Stimulated activated naive B cell treated with anti-CD40 and anti-IgM and Interleukin-4, amounts not matched to agents 10 μg/mL and 1 μg/mL and 100 μg/mL, for 72 hours (primary cell): ENCODE results near the gene RBM26.

Experiments
- ATAC-seq, 2 donors: fragments of 150-1000 bp; cut with Tn5 transposase; replicated peaks; 2 replicates each; pipeline ENCODE4 v1.10.0; 2021; ENCODE audit warnings: moderate library complexity in 1 of 2
- DNase-seq: peaks from one replicate; pipeline ENCODE4 v3.0.0; 2021
- H3K27ac Mint-ChIP-seq: one replicate; pipeline ENCODE4 v1.8.0; 2022; ENCODE audit warnings: mild to moderate bottlenecking, mixed read lengths
- H3K27me3 Mint-ChIP-seq, 2 donors: one replicate each; pipeline ENCODE4 v1.8.0; 2022; ENCODE audit warnings: mixed read lengths in 2 of 2
- H3K36me3 Mint-ChIP-seq, 2 donors: one replicate each; pipeline ENCODE4 v1.8.0; 2022; ENCODE audit warnings: mixed read lengths in 2 of 2, mild to moderate bottlenecking in 1 of 2
- H3K4me1 Mint-ChIP-seq, 2 donors: one replicate each; pipeline ENCODE4 v1.8.0; 2022; ENCODE audit warnings: mixed read lengths in 2 of 2, mild to moderate bottlenecking in 1 of 2
- H3K4me3 Mint-ChIP-seq, 2 donors: one replicate each; pipeline ENCODE4 v1.8.0; 2022; ENCODE audit warnings: mild to moderate bottlenecking in 2 of 2, mixed read lengths in 2 of 2, moderate library complexity in 1 of 2
- H3K9me3 Mint-ChIP-seq, 2 donors: one replicate each; pipeline ENCODE4 v1.8.0; 2022; ENCODE audit warnings: mixed read lengths in 2 of 2, mild to moderate bottlenecking in 1 of 2

Gene RBM26

DNA sequence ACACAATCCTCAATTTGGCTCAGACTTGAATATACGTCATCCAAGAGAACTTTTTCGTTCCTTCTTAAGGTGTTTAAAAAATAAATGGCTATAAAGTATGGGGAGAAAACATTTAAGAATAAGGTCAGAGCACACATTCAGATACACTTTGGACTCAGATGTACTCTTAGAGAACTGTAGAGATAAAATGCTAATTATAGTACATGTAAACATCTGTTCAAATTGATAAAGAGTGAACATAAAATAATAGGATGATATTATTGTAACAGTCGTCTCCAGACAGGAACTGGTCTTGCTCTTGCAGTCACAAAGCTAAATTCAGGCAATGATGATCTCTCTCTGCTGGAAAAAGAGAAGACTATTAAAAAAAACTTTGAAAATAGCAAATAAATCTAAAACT lies 91.4 kb downstream of the RBM26 start:
- Mint-ChIP-seq H3K4me1 (no peaks in the 10 kb centered on the region), H3K36me3 (peaks cover 10 to 18% of the 10 kb centered on the region in 2 donors), H3K27me3 (no peaks in the 10 kb centered on the region), H3K27ac (peak overlapping the region; percentile 17), H3K9me3 (no peaks in the 10 kb centered on the region), H3K4me3 (no peak overlapping the region)
- no peak for ATAC-seq
- no peak for DNase-seq

DNA sequence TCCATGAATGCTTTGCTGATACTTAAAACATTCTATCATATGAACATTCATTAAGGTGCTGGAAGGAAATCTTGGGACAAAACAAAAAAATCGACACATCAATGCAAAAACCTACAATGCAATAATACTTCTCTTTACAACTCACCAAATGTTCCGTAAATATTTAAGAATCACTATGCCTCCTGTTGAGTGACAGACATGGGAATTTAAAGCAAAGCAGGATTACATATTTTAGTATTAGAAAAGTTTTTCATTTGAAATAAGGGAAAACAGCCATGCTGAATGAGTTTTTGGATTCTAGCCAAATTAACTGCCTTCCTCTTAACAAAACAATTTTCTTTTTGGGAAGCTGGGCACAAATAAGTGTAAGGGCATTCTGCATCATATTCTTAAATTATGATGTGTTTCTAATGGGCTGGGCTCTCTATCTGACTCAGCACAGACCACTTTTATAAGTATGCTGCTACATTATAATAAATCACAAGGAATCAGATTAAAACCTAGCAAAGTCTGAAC lies 93.7 kb downstream of the RBM26 start:
- Mint-ChIP-seq H3K27me3 (no peaks in the 10 kb centered on the region), H3K4me3 (no peak overlapping the region), H3K4me1 (peaks cover 7 to 9% of the 10 kb centered on the region in 2 donors), H3K27ac (no peak overlapping the region), H3K9me3 (no peaks in the 10 kb centered on the region), H3K36me3 (peaks cover 10% of the 10 kb centered on the region in 2 donors)
- DNase-seq: no peak
- ATAC-seq: no peak

GRCh38 chr13:79311386-79311785 lies 94.7 kb downstream of the RBM26 start:
- Mint-ChIP-seq H3K4me3 (no peak overlapping the region), H3K4me1 (peaks cover 10 to 15% of the 10 kb centered on the region in 2 donors), H3K27ac (no peak overlapping the region), H3K36me3 (peaks cover 6 to 9% of the 10 kb centered on the region in 2 donors), H3K9me3 (no peaks in the 10 kb centered on the region), H3K27me3 (no peaks in the 10 kb centered on the region)
- ATAC-seq (no peak), DNase-seq (no peak)

DNA sequence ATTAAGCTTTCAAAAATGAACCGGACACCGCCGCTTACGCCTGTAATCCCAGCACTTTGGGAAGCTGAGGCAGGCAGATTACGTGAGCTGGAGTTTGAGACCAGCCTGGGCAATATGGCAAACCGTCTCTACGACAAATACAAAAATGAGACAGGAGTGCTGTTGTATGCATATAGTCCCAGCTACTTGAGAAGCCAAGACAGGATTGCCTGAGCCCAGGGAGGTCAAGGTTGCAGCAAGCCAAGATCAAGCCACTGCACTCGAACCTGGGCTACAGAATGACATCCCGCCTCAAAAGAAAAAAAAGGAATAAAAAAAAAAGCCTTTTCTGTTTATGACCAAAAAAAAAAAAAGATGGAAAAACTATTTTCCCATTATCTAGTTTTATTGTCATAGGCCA lies 96.4 kb downstream of the RBM26 start:
- H3K4me1 Mint-ChIP-seq: peaks cover 10 to 15% of the 10 kb centered on the region in 2 donors
- peaks cover 6% of the 10 kb centered on the region in 2 donors for H3K36me3 Mint-ChIP-seq
- H3K9me3 Mint-ChIP-seq: no peaks in the 10 kb centered on the region
- DNase-seq (no peak), ATAC-seq (no peak)
- H3K4me3 Mint-ChIP-seq: no peak overlapping the region
- H3K27me3 Mint-ChIP-seq: no peaks in the 10 kb centered on the region
- no peak overlapping the region for H3K27ac Mint-ChIP-seq

DNA sequence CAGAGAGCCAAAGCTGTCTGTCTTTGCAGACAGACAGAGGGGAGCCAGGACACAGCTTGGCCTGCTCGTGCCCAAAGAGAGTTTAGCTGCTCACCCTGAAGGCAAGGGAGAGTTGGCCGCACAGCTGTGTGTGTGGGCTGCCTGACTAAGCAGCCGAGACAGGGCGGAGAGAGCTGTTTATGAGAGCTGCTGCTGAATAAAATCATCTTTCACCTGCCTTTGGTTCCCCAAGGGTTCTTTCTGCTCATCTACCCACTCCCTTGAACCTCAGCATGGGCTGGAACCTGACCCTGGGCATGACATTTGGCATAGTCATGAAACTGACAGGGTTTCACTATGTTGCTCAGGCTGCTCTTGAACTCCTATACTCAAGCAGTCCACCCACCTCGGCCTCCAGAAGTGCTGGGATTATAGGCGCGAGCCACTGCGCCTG lies 98.2 kb downstream of the RBM26 start:
- Mint-ChIP-seq H3K9me3 (no peaks in the 10 kb centered on the region), H3K36me3 (peaks cover 3 to 5% of the 10 kb centered on the region in 2 donors), H3K27me3 (peaks cover 0 to 3% of the 10 kb centered on the region in 2 donors), H3K4me3 (no peak overlapping the region), H3K4me1 (peaks cover 10 to 15% of the 10 kb centered on the region in 2 donors), H3K27ac (peak overlapping the region; percentile 31)
- peak; percentile 72 to 76 for ATAC-seq
- DNase-seq: no peak

- ATAC-seq (peak in 1 of 2 donors; percentile 45), DNase-seq (no peak)
- H3K27ac Mint-ChIP-seq: peak overlapping the region; percentile 39
- no peaks in the 10 kb centered on the region for H3K9me3 Mint-ChIP-seq
- H3K4me1 Mint-ChIP-seq: peaks cover 10 to 15% of the 10 kb centered on the region in 2 donors
- H3K27me3 Mint-ChIP-seq: peaks cover 4 to 7% of the 10 kb centered on the region in 2 donors
- H3K36me3 Mint-ChIP-seq: peaks cover 3 to 5% of the 10 kb centered on the region in 2 donors
- no peak overlapping the region for H3K4me3 Mint-ChIP-seq
Measured at GRCh38 chr13:79307433-79307861, 98.6 kb downstream of the RBM26 start.

GRCh38 chr13:79306650-79307049 lies 99.4 kb downstream of the RBM26 start:
- Mint-ChIP-seq H3K27ac (no peak overlapping the region), H3K36me3 (peaks cover 0 to 2% of the 10 kb centered on the region in 2 donors), H3K4me3 (no peak overlapping the region), H3K27me3 (peaks cover 5 to 7% of the 10 kb centered on the region in 2 donors), H3K4me1 (peaks cover 10 to 15% of the 10 kb centered on the region in 2 donors), H3K9me3 (no peaks in the 10 kb centered on the region)
- ATAC-seq (no peak), DNase-seq (no peak)

- no peak for DNase-seq
Measured at GRCh38 chr13:79297128-79297527, 108.9 kb downstream of the RBM26 start.

DNA sequence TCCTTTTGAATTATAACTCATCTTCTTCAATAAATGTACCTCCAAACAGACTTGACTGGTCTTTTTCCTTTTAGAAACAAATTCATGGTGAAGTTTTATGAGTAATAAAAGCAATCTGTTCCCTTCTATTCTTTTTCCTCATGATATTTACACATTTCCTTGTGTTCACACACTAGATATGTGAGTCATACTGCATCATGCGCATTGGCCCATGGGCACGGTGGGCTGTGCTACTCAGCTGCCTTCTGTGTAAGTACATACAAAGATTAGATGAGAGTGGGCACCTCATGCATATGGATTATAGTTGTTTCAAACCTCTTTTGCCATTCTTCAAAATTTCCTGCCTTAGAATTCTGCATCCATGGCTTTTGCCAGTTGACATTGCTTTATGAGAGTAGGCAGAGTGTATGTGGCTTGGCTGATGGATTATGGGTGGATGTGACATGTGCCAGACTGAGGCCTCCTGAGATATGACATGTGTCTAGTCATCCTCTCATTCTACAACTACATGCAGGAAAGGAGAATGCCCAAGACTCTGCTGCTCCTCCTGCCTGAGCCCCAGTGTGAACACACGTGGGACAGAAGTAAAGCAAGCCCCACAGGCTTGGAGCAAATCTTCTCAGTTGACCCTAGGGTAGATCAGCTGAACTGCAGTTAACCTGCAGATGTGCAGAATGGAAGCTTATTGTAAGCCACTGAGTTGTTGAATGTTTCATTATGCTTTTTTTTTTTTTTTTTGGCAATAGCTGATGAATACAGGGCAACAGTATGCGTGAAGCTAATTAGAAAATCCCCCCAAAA lies 109.9 kb downstream of the RBM26 start:
- Mint-ChIP-seq H3K36me3 (no peaks in the 10 kb centered on the region), H3K4me1 (no peaks in the 10 kb centered on the region), H3K9me3 (peaks cover 1 to 3% of the 10 kb centered on the region in 2 donors), H3K27ac (no peak overlapping the region), H3K27me3 (peaks cover 3 to 10% of the 10 kb centered on the region in 2 donors), H3K4me3 (no peak overlapping the region)
- no peak for DNase-seq
- no peak for ATAC-seq

More at GRCh38 chr13:79297128-79297527, 108.9 kb downstream of the RBM26 start:
- Mint-ChIP-seq H3K4me3 (no peak overlapping the region), H3K27ac (no peak overlapping the region), H3K36me3 (no peaks in the 10 kb centered on the region), H3K27me3 (peaks cover 6 to 13% of the 10 kb centered on the region in 2 donors), H3K4me1 (no peaks in the 10 kb centered on the region), H3K9me3 (peaks cover 2 to 4% of the 10 kb centered on the region in 2 donors)
- no peak for ATAC-seq

DNA sequence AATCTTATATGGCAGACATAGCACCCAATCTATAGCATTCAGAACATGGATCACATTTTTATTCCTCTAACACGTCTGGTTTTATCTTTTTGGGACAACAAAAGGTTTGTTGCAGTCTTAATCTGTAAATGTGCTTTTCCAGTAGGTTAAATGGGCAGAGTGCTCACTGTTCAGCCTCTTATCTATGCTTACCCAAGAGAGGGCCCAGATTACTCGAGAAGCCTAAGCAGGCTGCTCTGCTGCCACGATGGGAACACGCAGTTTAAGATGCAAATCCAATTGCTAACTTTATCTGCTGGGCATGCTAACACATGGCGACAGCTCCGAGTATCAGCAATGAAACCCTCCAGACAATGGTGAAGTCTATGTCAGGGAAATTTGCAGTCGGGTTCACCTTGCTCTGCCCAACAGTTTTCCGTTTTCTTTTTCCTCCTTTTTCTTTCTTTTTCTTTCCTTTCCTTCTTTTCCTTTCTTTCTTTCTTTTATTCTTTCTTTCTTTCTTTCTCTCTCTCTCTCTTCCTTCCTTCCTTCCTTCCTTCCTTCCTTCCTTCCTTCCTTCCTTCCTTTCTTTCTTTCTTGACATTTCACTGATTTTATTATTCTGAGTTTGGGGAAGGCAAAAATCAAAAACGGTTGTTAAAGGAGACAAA lies 115.3 kb downstream of the RBM26 start:
- Mint-ChIP-seq H3K4me3 (no peak overlapping the region), H3K27ac (no peak overlapping the region), H3K36me3 (no peaks in the 10 kb centered on the region), H3K4me1 (no peaks in the 10 kb centered on the region), H3K27me3 (peaks cover 0 to 7% of the 10 kb centered on the region in 2 donors), H3K9me3 (no peaks in the 10 kb centered on the region)
- DNase-seq (no peak), ATAC-seq (no peak)

DNA sequence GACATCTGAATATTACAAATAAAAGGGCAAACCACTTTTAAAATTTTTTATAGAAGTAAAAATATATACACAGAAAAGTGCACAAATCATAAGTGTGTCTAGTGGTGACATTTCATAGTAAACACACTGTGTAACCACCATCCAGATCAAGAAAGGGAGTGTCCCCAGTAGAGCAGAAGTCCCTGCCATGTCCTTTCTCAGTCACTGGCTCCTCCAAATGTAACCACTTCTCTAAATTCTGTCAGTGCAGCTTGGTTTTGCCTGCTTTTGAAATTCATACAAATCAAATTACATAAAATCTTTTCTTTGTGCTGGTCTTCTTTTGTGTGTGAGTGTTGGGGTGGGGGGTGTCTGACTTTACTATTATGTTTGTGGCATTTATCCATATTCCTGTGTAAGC lies 116.5 kb downstream of the RBM26 start:
- H3K27ac Mint-ChIP-seq: no peak overlapping the region
- no peak overlapping the region for H3K4me3 Mint-ChIP-seq
- DNase-seq: no peak
- no peaks in the 10 kb centered on the region for H3K4me1 Mint-ChIP-seq
- no peaks in the 10 kb centered on the region for H3K36me3 Mint-ChIP-seq
- H3K9me3 Mint-ChIP-seq: no peaks in the 10 kb centered on the region
- peaks cover 0 to 3% of the 10 kb centered on the region in 2 donors for H3K27me3 Mint-ChIP-seq
- peak; percentile 93 to 95 for ATAC-seq

GRCh38 chr13:79287939-79288795 lies 117.9 kb downstream of the RBM26 start:
- Mint-ChIP-seq H3K36me3 (no peaks in the 10 kb centered on the region), H3K27me3 (peaks cover 0 to 3% of the 10 kb centered on the region in 2 donors), H3K9me3 (no peaks in the 10 kb centered on the region), H3K27ac (no peak overlapping the region), H3K4me3 (no peak overlapping the region), H3K4me1 (no peaks in the 10 kb centered on the region)
- no peak for ATAC-seq
- DNase-seq: no peak

DNA sequence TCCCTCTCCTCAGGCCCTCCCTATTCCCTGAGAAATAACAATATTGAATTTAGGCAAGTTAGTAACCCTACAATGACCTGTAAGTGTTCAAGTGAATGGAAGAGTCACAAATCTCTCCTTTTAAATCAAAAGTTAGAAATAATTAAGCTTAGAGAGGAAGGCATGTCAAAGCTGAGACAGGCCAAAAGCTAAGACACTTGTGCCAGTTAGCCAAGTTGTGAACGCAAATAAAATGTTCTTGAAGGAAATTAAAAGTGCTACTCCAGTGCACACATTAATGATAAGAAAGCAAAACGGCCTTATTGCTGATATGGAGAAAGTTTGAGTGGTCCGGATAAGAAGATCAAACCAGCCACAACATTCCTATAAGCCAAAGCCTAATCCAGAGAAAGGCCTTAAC lies 120.9 kb downstream of the RBM26 start:
- H3K9me3 Mint-ChIP-seq: no peaks in the 10 kb centered on the region
- peaks cover 0 to 4% of the 10 kb centered on the region in 2 donors for H3K27me3 Mint-ChIP-seq
- H3K36me3 Mint-ChIP-seq: no peaks in the 10 kb centered on the region
- H3K27ac Mint-ChIP-seq: no peak overlapping the region
- DNase-seq (no peak), ATAC-seq (no peak)
- H3K4me3 Mint-ChIP-seq: no peak overlapping the region
- H3K4me1 Mint-ChIP-seq: no peaks in the 10 kb centered on the region

DNA sequence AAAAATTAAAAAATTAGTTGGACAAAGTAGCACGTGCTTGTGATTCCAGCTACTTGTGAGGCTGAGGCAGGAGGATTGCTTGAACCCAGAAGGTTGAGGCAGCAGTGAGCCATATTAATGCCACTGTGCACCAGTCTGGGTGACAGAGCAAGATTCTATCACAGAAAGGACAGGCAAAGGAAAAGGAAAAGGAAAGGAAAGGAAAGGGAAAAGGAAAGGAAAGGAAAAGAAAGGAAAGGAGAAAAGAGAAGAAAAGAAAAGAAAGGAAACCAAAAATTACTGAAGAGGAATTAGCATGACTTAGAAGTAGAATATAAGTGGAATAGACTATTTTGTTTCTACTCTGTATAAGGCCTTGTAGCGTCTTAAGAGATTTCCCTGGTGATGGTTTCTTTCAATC lies 122.3 kb downstream of the RBM26 start:
- H3K4me1 Mint-ChIP-seq: no peaks in the 10 kb centered on the region
- ATAC-seq (no peak), DNase-seq (no peak)
- peaks cover 0 to 4% of the 10 kb centered on the region in 2 donors for H3K27me3 Mint-ChIP-seq
- no peaks in the 10 kb centered on the region for H3K36me3 Mint-ChIP-seq
- H3K9me3 Mint-ChIP-seq: no peaks in the 10 kb centered on the region
- H3K4me3 Mint-ChIP-seq: no peak overlapping the region
- H3K27ac Mint-ChIP-seq: no peak overlapping the region
